HepG2 (cell line): ENCODE data around the gene ERCC6L2. TPM values are rescaled to one million over a fixed set of nuclear protein-coding genes. Genes with fewer than 3 reads are reported as not detected.

ENCODE experiments used
- GABPB1 ChIP-seq: IDR thresholded peaks from 2 replicates; pipeline ENCODE4 v1.6.1; 2016; ENCODE audit warnings: mild to moderate bottlenecking, missing genetic modification reagents, moderate library complexity, missing compliant biosample characterization
- HMG20A ChIP-seq: IDR thresholded peaks from 2 replicates; pipeline ENCODE4 v1.6.1; 2016; ENCODE audit warnings: borderline replicate concordance
- HNRNPLL ChIP-seq: fragments of 200-400 bp; formaldehyde crosslinking; IDR thresholded peaks from 2 replicates; pipeline ENCODE4 v1.6.1; 2017; ENCODE audit warnings: mild to moderate bottlenecking, low read depth, low read length; ENCODE audit not compliant: poor library complexity, severe bottlenecking
- MAZ ChIP-seq, 2 experiments: sonication (generic) in 1 of 2; formaldehyde crosslinking in 1 of 2; IDR thresholded peaks; 2 replicates each; pipeline versions ENCODE4 v1.5.0 to v1.6.1; 2012 to 2020; ENCODE audit warnings: low read depth in 2 of 2, mild to moderate bottlenecking in 2 of 2, borderline replicate concordance in 1 of 2, improper control_type of control experiment in 1 of 2, low read length in 1 of 2, missing genetic modification reagents in 1 of 2, moderate library complexity in 1 of 2
- NCOA1 ChIP-seq: sonication (generic); formaldehyde crosslinking; IDR thresholded peaks from 2 replicates; pipeline ENCODE4 v1.9.0; 2021; ENCODE audit warnings: missing genetic modification reagents
- STAT5B ChIP-seq: sonication (generic); formaldehyde crosslinking; IDR thresholded peaks from 2 replicates; pipeline ENCODE4 v1.4.0; 2020; ENCODE audit warnings: missing genetic modification reagents
- ZFP37 ChIP-seq: sonication (generic); formaldehyde crosslinking; IDR thresholded peaks from 2 replicates; pipeline ENCODE4 v1.4.0; 2020; ENCODE audit warnings: missing genetic modification reagents, borderline replicate concordance
- ZNF772 ChIP-seq: sonication (generic); formaldehyde crosslinking; IDR thresholded peaks from 2 replicates; pipeline ENCODE4 v1.5.0; 2020; ENCODE audit warnings: mild to moderate bottlenecking, missing genetic modification reagents
- polyA plus RNA-seq, 8 experiments: library from polyadenylated mRNA; depleted of rRNA in 3 of 8; stranded (reverse) in 7 of 8; unstranded in 1 of 8; fragments of >200 nt; fragmentation: Illumina TruSeq in 4 of 8; extraction: Trizol in 4 of 8; gene quantifications; 2 replicates each; pipeline versions ENCODE4 v1.2.1 to v1.2.3, GENCODE V29; 2011 to 2016; ENCODE audit warnings: low read depth in 4 of 8, missing spikeins in 1 of 8, mixed read lengths in 1 of 8; ENCODE audit not compliant: insufficient read depth in 1 of 8
- total RNA-seq, 5 experiments: library from RNA; depleted of rRNA; stranded (reverse); fragments of >200 nt; fragmentation: Illumina TruSeq; extraction: Trizol; gene quantifications; 2 replicates each; pipeline ENCODE4 v1.2.3, GENCODE V29; 2016; ENCODE audit warnings: low read depth in 1 of 5
- TF ChIP-seq, protein P1 (sequence below): sonication (generic); formaldehyde crosslinking; conservative IDR thresholded peaks from 2 replicates; pipeline ENCODE4 v1.8.0; 2022; ENCODE audit warnings: missing genetic modification reagents
- TF ChIP-seq, protein P2 (sequence below): sonication (generic); formaldehyde crosslinking; IDR thresholded peaks from 2 replicates; pipeline ENCODE4 v1.4.0; 2020; ENCODE audit warnings: missing genetic modification reagents
- TF ChIP-seq, protein P3 (sequence below): sonication (generic); formaldehyde crosslinking; conservative IDR thresholded peaks from 2 replicates; pipeline ENCODE4 v1.8.0; 2022; ENCODE audit warnings: mild to moderate bottlenecking, moderate library complexity, missing genetic modification reagents
- TF ChIP-seq, protein P4 (sequence below): sonication (generic); formaldehyde crosslinking; IDR thresholded peaks from 2 replicates; pipeline ENCODE4 v1.4.0; 2020; ENCODE audit warnings: mild to moderate bottlenecking, low read depth, missing genetic modification reagents
- TF ChIP-seq, protein P5 (sequence below): sonication (generic); formaldehyde crosslinking; conservative IDR thresholded peaks from 2 replicates; pipeline ENCODE4 v1.4.0; 2020; ENCODE audit warnings: missing genetic modification reagents
- TF ChIP-seq, protein P6 (sequence below): sonication (generic); formaldehyde crosslinking; IDR thresholded peaks from 2 replicates; pipeline ENCODE4 v1.8.0; 2023; ENCODE audit warnings: mild to moderate bottlenecking, missing genetic modification reagents
- TF ChIP-seq, protein P7 (sequence below): sonication (generic); formaldehyde crosslinking; IDR thresholded peaks from 2 replicates; pipeline ENCODE4 v1.8.1; 2023; ENCODE audit warnings: missing genetic modification reagents, inconsistent platforms, borderline replicate concordance

ERCC6L2 gene
- total and polyA plus RNA-seq, 2 of the 13 experiments (the other 11 are each of a cell fraction or from before 2014, with no cell fraction given): 13.4 to 45.9 TPM

DNA sequence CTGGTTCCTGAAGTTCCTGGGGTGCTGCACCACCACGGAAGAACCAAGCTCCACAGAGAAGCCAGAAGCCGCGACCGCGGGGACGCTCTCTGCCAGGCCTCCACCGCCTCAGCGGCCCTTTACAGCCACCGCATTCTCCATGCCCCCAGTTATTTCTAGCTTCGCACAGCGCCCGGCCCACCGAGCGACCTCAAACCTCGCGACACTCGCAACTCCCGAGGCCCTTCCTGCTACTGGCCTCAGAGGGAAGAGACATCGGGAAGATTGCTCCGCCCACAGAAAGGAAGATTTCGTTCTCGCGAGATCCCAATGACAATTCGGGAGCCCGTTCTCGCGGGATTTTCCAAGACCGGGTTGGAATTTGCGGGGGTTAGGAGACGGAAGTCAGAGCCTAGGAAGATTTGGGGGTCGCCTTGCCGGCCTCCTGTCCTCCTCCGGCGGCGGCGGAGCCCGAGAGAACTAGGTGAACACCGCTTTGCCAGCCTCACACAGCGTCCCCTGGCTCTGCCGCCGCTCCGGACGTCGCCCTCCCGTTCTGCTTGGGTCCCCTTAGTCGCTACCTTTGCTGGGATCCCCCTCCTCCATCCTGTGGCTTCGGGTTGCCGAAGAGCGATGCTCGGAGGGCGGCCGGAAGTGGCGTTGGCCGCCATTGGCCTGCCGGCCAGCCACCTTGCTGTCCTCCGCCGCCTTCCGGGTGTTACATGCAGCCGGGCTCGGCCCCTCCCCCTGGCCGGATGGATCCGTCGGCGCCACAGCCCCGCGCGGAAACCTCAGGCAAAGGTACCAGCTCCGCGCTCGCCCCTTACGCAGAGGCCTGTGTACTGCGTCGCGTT is at the start of gene ERCC6L2 (continued):
- TF ChIP-seq NCOA1 (CRISPR knock-in tag): peak; percentile 29; the same call in 1 of the 2 replicates
- TF ChIP-seq, protein P1, sequence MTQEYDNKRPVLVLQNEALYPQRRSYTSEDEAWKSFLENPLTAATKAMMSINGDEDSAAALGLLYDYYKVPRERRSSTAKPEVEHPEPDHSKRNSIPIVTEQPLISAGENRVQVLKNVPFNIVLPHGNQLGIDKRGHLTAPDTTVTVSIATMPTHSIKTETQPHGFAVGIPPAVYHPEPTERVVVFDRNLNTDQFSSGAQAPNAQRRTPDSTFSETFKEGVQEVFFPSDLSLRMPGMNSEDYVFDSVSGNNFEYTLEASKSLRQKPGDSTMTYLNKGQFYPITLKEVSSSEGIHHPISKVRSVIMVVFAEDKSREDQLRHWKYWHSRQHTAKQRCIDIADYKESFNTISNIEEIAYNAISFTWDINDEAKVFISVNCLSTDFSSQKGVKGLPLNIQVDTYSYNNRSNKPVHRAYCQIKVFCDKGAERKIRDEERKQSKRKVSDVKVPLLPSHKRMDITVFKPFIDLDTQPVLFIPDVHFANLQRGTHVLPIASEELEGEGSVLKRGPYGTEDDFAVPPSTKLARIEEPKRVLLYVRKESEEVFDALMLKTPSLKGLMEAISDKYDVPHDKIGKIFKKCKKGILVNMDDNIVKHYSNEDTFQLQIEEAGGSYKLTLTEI (CRISPR knock-in tag): no peak
- TF ChIP-seq GABPB1 (CRISPR knock-in tag): peak; percentile 99
- TF ChIP-seq, protein P2, sequence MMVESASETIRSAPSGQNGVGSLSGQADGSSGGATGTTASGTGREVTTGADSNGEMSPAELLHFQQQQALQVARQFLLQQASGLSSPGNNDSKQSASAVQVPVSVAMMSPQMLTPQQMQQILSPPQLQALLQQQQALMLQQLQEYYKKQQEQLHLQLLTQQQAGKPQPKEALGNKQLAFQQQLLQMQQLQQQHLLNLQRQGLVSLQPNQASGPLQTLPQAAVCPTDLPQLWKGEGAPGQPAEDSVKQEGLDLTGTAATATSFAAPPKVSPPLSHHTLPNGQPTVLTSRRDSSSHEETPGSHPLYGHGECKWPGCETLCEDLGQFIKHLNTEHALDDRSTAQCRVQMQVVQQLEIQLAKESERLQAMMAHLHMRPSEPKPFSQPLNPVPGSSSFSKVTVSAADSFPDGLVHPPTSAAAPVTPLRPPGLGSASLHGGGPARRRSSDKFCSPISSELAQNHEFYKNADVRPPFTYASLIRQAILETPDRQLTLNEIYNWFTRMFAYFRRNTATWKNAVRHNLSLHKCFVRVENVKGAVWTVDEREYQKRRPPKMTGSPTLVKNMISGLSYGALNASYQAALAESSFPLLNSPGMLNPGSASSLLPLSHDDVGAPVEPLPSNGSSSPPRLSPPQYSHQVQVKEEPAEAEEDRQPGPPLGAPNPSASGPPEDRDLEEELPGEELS: peak; percentile 55
- TF ChIP-seq, protein P3, sequence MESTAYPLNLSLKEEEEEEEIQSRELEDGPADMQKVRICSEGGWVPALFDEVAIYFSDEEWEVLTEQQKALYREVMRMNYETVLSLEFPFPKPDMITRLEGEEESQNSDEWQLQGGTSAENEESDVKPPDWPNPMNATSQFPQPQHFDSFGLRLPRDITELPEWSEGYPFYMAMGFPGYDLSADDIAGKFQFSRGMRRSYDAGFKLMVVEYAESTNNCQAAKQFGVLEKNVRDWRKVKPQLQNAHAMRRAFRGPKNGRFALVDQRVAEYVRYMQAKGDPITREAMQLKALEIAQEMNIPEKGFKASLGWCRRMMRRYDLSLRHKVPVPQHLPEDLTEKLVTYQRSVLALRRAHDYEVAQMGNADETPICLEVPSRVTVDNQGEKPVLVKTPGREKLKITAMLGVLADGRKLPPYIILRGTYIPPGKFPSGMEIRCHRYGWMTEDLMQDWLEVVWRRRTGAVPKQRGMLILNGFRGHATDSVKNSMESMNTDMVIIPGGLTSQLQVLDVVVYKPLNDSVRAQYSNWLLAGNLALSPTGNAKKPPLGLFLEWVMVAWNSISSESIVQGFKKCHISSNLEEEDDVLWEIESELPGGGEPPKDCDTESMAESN: peak; percentile 19; the same call in 1 of the 2 replicates
- no peak for TF ChIP-seq HMG20A (CRISPR knock-in tag)
- TF ChIP-seq, protein P4, sequence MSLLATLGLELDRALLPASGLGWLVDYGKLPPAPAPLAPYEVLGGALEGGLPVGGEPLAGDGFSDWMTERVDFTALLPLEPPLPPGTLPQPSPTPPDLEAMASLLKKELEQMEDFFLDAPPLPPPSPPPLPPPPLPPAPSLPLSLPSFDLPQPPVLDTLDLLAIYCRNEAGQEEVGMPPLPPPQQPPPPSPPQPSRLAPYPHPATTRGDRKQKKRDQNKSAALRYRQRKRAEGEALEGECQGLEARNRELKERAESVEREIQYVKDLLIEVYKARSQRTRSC (CRISPR knock-in tag): no peak
- TF ChIP-seq, protein P5, sequence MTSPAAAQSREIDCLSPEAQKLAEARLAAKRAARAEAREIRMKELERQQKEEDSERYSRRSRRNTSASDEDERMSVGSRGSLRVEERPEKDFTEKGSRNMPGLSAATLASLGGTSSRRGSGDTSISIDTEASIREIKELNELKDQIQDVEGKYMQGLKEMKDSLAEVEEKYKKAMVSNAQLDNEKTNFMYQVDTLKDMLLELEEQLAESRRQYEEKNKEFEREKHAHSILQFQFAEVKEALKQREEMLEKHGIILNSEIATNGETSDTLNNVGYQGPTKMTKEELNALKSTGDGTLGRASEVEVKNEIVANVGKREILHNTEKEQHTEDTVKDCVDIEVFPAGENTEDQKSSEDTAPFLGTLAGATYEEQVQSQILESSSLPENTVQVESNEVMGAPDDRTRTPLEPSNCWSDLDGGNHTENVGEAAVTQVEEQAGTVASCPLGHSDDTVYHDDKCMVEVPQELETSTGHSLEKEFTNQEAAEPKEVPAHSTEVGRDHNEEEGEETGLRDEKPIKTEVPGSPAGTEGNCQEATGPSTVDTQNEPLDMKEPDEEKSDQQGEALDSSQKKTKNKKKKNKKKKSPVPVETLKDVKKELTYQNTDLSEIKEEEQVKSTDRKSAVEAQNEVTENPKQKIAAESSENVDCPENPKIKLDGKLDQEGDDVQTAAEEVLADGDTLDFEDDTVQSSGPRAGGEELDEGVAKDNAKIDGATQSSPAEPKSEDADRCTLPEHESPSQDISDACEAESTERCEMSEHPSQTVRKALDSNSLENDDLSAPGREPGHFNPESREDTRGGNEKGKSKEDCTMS: no peak
- TF ChIP-seq STAT5B (CRISPR knock-in tag): peak; percentile 66; the same call in 1 of the 2 replicates
- TF ChIP-seq MAZ (IDR thresholded peaks at IDR 0.05; ENCODE audit: borderline replicate concordance, low read depth, low read length): peak; percentile 70; the same call in 1 of the 2 replicates
- TF ChIP-seq MAZ (CRISPR knock-in tag; IDR thresholded peaks at IDR 0.05; ENCODE audit: low read depth): peak; percentile 75
- TF ChIP-seq HNRNPLL: peak; percentile 91
- TF ChIP-seq, protein P6, sequence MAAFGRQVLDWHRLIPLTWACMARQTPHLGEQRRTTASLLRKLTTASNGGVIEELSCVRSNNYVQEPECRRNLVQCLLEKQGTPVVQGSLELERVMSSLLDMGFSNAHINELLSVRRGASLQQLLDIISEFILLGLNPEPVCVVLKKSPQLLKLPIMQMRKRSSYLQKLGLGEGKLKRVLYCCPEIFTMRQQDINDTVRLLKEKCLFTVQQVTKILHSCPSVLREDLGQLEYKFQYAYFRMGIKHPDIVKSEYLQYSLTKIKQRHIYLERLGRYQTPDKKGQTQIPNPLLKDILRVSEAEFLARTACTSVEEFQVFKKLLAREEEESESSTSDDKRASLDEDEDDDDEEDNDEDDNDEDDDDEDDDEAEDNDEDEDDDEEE: 0 out of 2 replicates have a peak, but pooled peaks have one; percentile 56
- TF ChIP-seq ZNF772 (CRISPR knock-in tag): peak; percentile 48; the same call in 1 of the 2 replicates
- TF ChIP-seq, protein P7, sequence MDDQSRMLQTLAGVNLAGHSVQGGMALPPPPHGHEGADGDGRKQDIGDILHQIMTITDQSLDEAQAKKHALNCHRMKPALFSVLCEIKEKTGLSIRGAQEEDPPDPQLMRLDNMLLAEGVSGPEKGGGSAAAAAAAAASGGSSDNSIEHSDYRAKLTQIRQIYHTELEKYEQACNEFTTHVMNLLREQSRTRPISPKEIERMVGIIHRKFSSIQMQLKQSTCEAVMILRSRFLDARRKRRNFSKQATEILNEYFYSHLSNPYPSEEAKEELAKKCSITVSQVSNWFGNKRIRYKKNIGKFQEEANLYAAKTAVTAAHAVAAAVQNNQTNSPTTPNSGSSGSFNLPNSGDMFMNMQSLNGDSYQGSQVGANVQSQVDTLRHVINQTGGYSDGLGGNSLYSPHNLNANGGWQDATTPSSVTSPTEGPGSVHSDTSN (CRISPR knock-in tag): peak; percentile 37; the same call in 1 of the 2 replicates
- TF ChIP-seq ZFP37: peak; percentile 26; the same call in 1 of the 2 replicates
